ENCODE results near the gene CMC2. TPM values are rescaled to one million over a fixed set of nuclear protein-coding genes. Genes with fewer than 3 reads are reported as not detected.

Gene CMC2
- total and polyA plus RNA-seq, 9 of the 15 experiments (the other 6 are each of a cell fraction or from before 2014, with no cell fraction given), result 122 to 501 (median 172) TPM

DNA sequence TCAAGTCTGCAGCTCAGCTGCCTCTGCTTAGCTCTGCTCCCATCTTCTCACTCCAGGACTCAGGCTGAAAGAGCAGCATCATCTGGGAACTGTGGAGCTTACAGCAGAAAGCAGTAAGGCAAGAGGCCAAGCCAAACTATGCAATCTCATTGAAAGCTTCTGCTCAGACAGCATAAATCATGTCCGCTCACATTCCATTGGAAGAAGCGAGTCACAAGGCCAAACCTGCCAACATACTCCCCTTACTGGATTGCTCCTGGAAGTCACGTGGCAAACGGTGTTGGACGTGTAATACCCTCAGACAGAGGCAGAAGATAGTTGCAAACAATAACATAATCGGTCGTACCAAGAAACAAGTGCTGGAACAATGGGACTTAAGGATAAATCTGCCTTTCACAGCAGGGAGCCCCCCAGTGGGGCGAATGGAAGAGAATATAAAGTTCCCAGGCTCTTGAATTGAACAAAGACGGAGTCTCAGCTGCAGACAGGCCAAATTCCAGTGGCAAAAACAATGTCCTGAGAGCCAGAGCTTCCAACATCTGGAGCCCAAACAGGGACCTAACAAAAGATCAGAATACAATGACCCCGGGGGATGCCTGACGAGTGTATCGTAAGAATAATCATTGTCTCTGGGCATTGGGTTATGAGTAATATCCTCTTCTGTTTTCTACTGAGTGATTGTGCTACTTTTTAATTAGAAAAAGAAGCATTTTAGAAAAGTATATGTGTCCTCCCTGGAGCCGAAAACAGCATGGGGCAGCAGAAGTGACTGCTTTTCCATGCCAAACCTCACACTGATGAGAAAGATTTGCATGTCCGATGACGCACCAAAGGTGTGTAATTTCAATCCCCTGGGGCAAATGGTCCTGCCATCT is 68.4 kb downstream of the CMC2 start (continued):
- TF ChIP-seq REST (IDR thresholded peaks at IDR 0.05; ENCODE audit: borderline replicate concordance) (peak; percentile 23; the same call in 1 of the 2 replicates), REST (CRISPR knock-in tag; IDR thresholded peaks at IDR 0.05; ENCODE audit: low read depth) (no peak), TAL1 (IDR thresholded peaks at IDR 0.05) (no peak), MCM3 (IDR thresholded peaks at IDR 0.05) (no peak), FOXJ2 (tag; IDR thresholded peaks at IDR 0.05) (no peak), EZH2 (IDR thresholded peaks at IDR 0.05; ENCODE audit: borderline replicate concordance, low read depth, low read length) (no peak), RBFOX2 (IDR thresholded peaks at IDR 0.05; ENCODE audit: low read depth, low read length) (no peak), RBBP5 (IDR thresholded peaks at IDR 0.05; ENCODE audit: borderline replicate concordance, insufficient read depth, low read length, poor library complexity, severe bottlenecking) (no peak), SMC3 (conservative IDR thresholded peaks at IDR 0.05; ENCODE audit: insufficient read depth, low read depth, low read length) (no peak), BRF1 (IDR thresholded peaks at IDR 0.05; ENCODE audit: borderline replicate concordance, extremely low read depth, insufficient read length) (no peak), KLF1 (tag; IDR thresholded peaks at IDR 0.05) (no peak)
- TF ChIP-seq, protein P1, sequence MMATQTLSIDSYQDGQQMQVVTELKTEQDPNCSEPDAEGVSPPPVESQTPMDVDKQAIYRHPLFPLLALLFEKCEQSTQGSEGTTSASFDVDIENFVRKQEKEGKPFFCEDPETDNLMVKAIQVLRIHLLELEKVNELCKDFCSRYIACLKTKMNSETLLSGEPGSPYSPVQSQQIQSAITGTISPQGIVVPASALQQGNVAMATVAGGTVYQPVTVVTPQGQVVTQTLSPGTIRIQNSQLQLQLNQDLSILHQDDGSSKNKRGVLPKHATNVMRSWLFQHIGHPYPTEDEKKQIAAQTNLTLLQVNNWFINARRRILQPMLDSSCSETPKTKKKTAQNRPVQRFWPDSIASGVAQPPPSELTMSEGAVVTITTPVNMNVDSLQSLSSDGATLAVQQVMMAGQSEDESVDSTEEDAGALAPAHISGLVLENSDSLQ (IDR thresholded peaks at IDR 0.05), result peak; percentile 86
